ENCODE results near the gene SDHA. TPM values are rescaled to one million over a fixed set of nuclear protein-coding genes. Genes with fewer than 3 reads are reported as not detected.

Gene SDHA
- total RNA-seq, 2 donors from 2014 or later: 66.7 to 99.1 TPM

DNA sequence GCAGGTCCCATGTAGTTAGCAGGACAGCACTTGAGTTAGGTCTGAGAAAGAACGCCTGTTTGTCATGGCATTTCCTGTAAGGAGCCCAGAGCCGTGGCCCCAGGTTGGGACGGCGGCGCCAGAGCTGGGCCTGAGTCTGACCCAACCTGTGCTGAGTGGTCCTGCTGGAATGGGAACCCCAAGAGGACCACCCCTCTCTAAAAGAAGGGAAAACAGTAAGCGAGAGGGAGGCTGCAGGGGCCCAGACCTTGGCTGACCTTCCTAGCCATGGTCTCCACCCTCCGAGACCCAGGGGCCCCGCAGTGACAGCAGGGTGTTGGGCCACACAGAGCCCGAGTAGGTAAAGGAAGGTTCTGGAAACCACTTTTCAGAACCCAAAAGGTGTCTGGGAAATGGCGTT, 28.6 kb upstream of the SDHA start:
- H3K36me3 ChIP-seq: no peaks in the 10 kb centered on the region
- 92% methylated on average over 10 of the region's 10 CpGs for WGBS
- no peak overlapping the region for H3K27ac ChIP-seq
- TF ChIP-seq POLR2A (IDR thresholded peaks at IDR 0.05) (no peak), POLR2AphosphoS5 (IDR thresholded peaks at IDR 0.05) (no peak), CTCF (IDR thresholded peaks at IDR 0.05) (no peak)
- H3K9me3 ChIP-seq: no peaks in the 10 kb centered on the region
- DNase-seq (ENCODE audit: low spot score): no peak
- no peak overlapping the region for H3K4me3 ChIP-seq
- H3K4me1 ChIP-seq (replicated peaks): peaks cover 5% of the 10 kb centered on the region
- intact Hi-C loops (cut with DNase I): no loop called here
- no peaks in the 10 kb centered on the region for H3K27me3 ChIP-seq (replicated peaks; ENCODE audit: insufficient read depth)

DNA sequence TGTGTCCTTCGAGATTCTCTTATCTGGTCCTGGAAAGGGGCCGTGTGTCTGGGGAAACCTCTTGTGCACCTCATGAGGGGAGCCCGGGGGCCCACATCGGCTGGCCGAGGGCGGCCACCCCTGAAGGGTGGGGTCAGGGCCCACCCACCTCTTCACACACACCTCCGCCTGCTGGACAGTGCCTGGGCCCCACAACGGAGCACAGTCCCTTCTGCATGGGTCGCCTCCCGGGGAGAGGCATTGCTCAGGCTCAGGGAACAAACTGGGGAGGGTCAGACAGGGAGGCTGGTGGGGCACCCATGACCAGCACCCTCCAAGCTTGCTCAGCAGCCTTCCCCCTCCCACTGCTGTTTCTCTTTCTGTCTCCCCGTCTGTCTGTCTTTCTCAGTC, 28.1 kb upstream of the SDHA start:
- Histone ChIP-seq H3K4me1 (replicated peaks) (peaks cover 5% of the 10 kb centered on the region), H3K36me3 (no peaks in the 10 kb centered on the region), H3K27ac (no peak overlapping the region), H3K4me3 (no peak overlapping the region), H3K9me3 (no peaks in the 10 kb centered on the region), H3K27me3 (replicated peaks; ENCODE audit: insufficient read depth) (no peaks in the 10 kb centered on the region)
- intact Hi-C loops (cut with DNase I): no loop called here
- no peak for TF ChIP-seq POLR2AphosphoS5 (IDR thresholded peaks at IDR 0.05)
- no peak for TF ChIP-seq POLR2A (IDR thresholded peaks at IDR 0.05)
- no peak for TF ChIP-seq CTCF (IDR thresholded peaks at IDR 0.05)
- DNase-seq (ENCODE audit: low spot score): no peak
- WGBS: 64% methylated on average over 11 of the region's 11 CpGs

- Histone ChIP-seq H3K4me3 (no peak overlapping the region), H3K4me1 (replicated peaks) (peaks cover 5% of the 10 kb centered on the region), H3K36me3 (no peaks in the 10 kb centered on the region), H3K27ac (peak overlapping the region; percentile 36 to 58), H3K9me3 (no peaks in the 10 kb centered on the region), H3K27me3 (replicated peaks; ENCODE audit: insufficient read depth) (no peaks in the 10 kb centered on the region)
- DNase-seq (ENCODE audit: low spot score): no peak
- WGBS: 50% methylated on average over 16 of the region's 16 CpGs
- no peak for TF ChIP-seq POLR2AphosphoS5 (IDR thresholded peaks at IDR 0.05)
- TF ChIP-seq POLR2A (IDR thresholded peaks at IDR 0.05): no peak
- no peak for TF ChIP-seq CTCF (IDR thresholded peaks at IDR 0.05)
- intact Hi-C loops (cut with DNase I): no loop called here
Measured at GRCh38 chr5:190366-191035, 27.6 kb upstream of the SDHA start.

- 18% methylated on average over 47 of the region's 56 CpGs for WGBS
- peak within 1 kb of the TSS; percentile 36 to 58 for H3K27ac ChIP-seq
- H3K27me3 ChIP-seq (replicated peaks; ENCODE audit: insufficient read depth): no peaks in the 10 kb centered on the region
- H3K36me3 ChIP-seq: no peaks in the 10 kb centered on the region
- TF ChIP-seq POLR2A (IDR thresholded peaks at IDR 0.05): no peak
- peak in 1 of 4 experiments; percentile 8 for TF ChIP-seq CTCF (IDR thresholded peaks at IDR 0.05)
- TF ChIP-seq POLR2AphosphoS5 (IDR thresholded peaks at IDR 0.05): peak; percentile 13
- H3K9me3 ChIP-seq: no peaks in the 10 kb centered on the region
- H3K4me3 ChIP-seq: no peak within 1 kb of the TSS
- intact Hi-C loops (cut with DNase I): no loop called here
- peaks cover 5% of the 10 kb centered on the region for H3K4me1 ChIP-seq (replicated peaks)
- peak; percentile 70 for DNase-seq (ENCODE audit: low spot score)
Measured at GRCh38 chr5:191036-191948, 26.8 kb upstream of the SDHA start, which contains the start of gene LRRC14B. TSS of gene LRRC14B (plus strand) at chr5:191495. CDS start at chr5:191539, 44 bp downstream.
